Smooth muscle cell (in vitro differentiated cells): ENCODE measurements around the gene CLIC6. TPM values are rescaled to one million over a fixed set of nuclear protein-coding genes. Genes with fewer than 3 reads are reported as not detected.

ENCODE experiments used
- DNase-seq: peaks from one replicate; lab custom pipeline; 2025; ENCODE audit not compliant: unreplicated experiment; lab: John Stamatoyannopoulos, UW
- H2AFZ ChIP-seq: fragments of 200-600 bp; sonication (generic); 2 replicates; pipeline ENCODE4 v1.6.0; 2016; ENCODE audit warnings: antibody characterized with exemption, low read depth, mild to moderate bottlenecking
- H3F3A ChIP-seq: fragments of 200-600 bp; sonication (generic); 2 replicates; pipeline ENCODE4 v1.6.0; 2017; ENCODE audit warnings: antibody characterized with exemption, low read depth
- H3K27ac ChIP-seq: fragments of 200-600 bp; sonication (generic); 2 replicates; pipeline ENCODE4 v1.5.1; 2016; ENCODE audit warnings: low read depth, mild to moderate bottlenecking
- H3K27me3 ChIP-seq: fragments of 200-600 bp; sonication (generic); 2 replicates; pipeline ENCODE4 v1.6.1; 2016; ENCODE audit warnings: low read depth, mild to moderate bottlenecking
- H3K36me3 ChIP-seq: fragments of 200-600 bp; sonication (generic); 2 replicates; pipeline ENCODE4 v1.5.1; 2016; ENCODE audit warnings: low read depth
- H3K4me1 ChIP-seq: fragments of 200-600 bp; sonication (generic); 2 replicates; pipeline ENCODE4 v1.5.1; 2016; ENCODE audit warnings: low read depth
- H3K4me2 ChIP-seq: fragments of 200-600 bp; sonication (generic); 2 replicates; pipeline ENCODE4 v1.6.0; 2016; ENCODE audit warnings: mild to moderate bottlenecking
- H3K4me3 ChIP-seq: fragments of 200-600 bp; sonication (generic); 2 replicates; pipeline ENCODE4 v1.5.1; 2016; ENCODE audit warnings: mild to moderate bottlenecking
- H3K79me2 ChIP-seq: fragments of 200-600 bp; sonication (generic); 2 replicates; pipeline ENCODE4 v1.6.0; 2016; ENCODE audit warnings: low read depth, mild to moderate bottlenecking
- H3K9ac ChIP-seq: fragments of 200-600 bp; sonication (generic); 2 replicates; pipeline ENCODE4 v1.6.0; 2016; ENCODE audit warnings: low read depth
- H3K9me3 ChIP-seq: fragments of 200-600 bp; sonication (generic); replicated peaks from 2 replicates; pipeline ENCODE4 v1.5.1; 2016; ENCODE audit warnings: low read depth
- H4K20me1 ChIP-seq: fragments of 200-600 bp; sonication (generic); 2 replicates; pipeline ENCODE4 v1.6.0; 2016; ENCODE audit warnings: low read depth
- WGBS: methylation state at CpG from one replicate; pipeline ENCODE4 v1.1.7; 2016; ENCODE audit warnings: low lambda C conversion rate; 5-methylcytosine and 5-hydroxymethylcytosine counted together
- polyA plus RNA-seq: library from polyadenylated mRNA; unstranded; fragments of >200 nt; fragmentation: Nextera tagmentation; extraction: Ambion mirVana; gene quantifications from 2 replicates; pipeline ENCODE4 v1.2.1, GENCODE V29; 2016
- total RNA-seq: library from RNA; depleted of rRNA; stranded (reverse); fragments of >200 nt; gene quantifications from 2 replicates; pipeline ENCODE4 v1.2.3, GENCODE V29; 2014
- TF ChIP-seq, protein P1 (sequence below): fragments of 200-600 bp; sonication (generic); IDR thresholded peaks from 2 replicates; pipeline ENCODE4 v1.5.1; 2017; ENCODE audit warnings: borderline replicate concordance, mild to moderate bottlenecking, antibody characterized with exemption; ENCODE audit not compliant: insufficient read depth, poor library complexity, severe bottlenecking

CLIC6 gene
- total and polyA plus RNA-seq, 2 experiments from 2014 or later, result 0.22 TPM; not detected in 1

DNA sequence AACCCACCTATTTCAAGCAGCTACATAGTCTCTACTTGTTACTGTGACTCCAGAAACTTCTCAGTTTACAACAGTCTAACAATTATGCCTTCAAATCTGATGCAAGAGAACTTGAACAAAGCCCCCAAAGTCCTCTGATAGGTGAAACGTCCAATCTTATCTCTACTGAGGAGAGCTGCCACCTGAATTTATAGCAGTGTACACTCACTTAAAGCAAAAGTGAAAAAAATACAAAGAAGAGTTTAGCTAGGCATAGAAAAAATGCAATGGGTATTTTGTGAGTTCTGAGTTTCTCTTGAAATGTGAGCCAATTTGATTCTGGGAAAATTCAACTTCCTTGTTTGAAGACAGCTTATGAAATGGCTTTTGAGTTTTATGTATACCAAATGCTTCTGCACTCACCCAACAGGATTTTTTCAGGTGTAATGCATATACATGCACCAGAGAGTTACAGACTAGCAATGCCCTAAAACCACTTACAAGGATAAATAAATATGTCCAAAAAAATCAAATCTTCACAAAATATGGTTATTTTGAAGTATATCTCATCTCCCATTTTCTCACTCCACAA is 17.8 kb upstream of the CLIC6 start:
- Histone ChIP-seq H3K4me1 (no peaks in the 10 kb centered on the region), H4K20me1 (no peaks in the 10 kb centered on the region), H3K4me2 (no peak overlapping the region), H3K79me2 (no peaks in the 10 kb centered on the region), H3K9me3 (no peaks in the 10 kb centered on the region), H3F3A (no peaks in the 10 kb centered on the region), H3K9ac (no peak overlapping the region), H2AFZ (no peak overlapping the region), H3K36me3 (no peaks in the 10 kb centered on the region), H3K27ac (no peak overlapping the region), H3K4me3 (no peak overlapping the region), H3K27me3 (peaks cover 25% of the 10 kb centered on the region)
- TF ChIP-seq, protein P1, sequence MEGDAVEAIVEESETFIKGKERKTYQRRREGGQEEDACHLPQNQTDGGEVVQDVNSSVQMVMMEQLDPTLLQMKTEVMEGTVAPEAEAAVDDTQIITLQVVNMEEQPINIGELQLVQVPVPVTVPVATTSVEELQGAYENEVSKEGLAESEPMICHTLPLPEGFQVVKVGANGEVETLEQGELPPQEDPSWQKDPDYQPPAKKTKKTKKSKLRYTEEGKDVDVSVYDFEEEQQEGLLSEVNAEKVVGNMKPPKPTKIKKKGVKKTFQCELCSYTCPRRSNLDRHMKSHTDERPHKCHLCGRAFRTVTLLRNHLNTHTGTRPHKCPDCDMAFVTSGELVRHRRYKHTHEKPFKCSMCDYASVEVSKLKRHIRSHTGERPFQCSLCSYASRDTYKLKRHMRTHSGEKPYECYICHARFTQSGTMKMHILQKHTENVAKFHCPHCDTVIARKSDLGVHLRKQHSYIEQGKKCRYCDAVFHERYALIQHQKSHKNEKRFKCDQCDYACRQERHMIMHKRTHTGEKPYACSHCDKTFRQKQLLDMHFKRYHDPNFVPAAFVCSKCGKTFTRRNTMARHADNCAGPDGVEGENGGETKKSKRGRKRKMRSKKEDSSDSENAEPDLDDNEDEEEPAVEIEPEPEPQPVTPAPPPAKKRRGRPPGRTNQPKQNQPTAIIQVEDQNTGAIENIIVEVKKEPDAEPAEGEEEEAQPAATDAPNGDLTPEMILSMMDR, result no peak
- 47% methylated on average over 1 of the region's 1 CpG for WGBS
- no peak for DNase-seq

DNA sequence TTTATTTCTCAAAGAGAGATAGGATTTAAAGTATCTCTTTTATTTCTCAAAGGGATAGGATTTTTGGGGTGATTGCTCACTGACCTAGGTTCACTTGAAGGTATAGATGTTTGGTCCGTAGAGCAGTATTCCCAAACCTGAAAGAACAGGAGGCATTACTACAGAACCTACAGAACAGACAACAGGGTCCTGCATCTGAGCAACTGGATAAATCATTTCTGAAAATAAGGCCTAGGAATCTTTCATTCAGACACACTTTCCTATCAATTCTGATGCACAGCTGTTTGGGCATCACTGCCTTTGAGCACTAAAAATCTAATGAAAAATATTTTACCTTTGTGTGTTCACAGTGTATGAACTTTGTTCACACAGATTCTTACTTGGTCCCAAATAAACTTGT is 17.2 kb upstream of the CLIC6 start:
- no peak overlapping the region for H3K4me2 ChIP-seq
- H2AFZ ChIP-seq, result no peak overlapping the region
- peaks cover 32% of the 10 kb centered on the region for H3K27me3 ChIP-seq
- H3K27ac ChIP-seq, result no peak overlapping the region
- H3F3A ChIP-seq, result no peaks in the 10 kb centered on the region
- 76% methylated on average over 1 of the region's 1 CpG for WGBS
- H4K20me1 ChIP-seq, result no peaks in the 10 kb centered on the region
- no peaks in the 10 kb centered on the region for H3K36me3 ChIP-seq
- H3K9ac ChIP-seq, result no peak overlapping the region
- no peaks in the 10 kb centered on the region for H3K4me1 ChIP-seq
- no peak for DNase-seq
- no peaks in the 10 kb centered on the region for H3K79me2 ChIP-seq
- H3K4me3 ChIP-seq, result no peak overlapping the region
- TF ChIP-seq, protein P1, result no peak
- H3K9me3 ChIP-seq, result no peaks in the 10 kb centered on the region

DNA sequence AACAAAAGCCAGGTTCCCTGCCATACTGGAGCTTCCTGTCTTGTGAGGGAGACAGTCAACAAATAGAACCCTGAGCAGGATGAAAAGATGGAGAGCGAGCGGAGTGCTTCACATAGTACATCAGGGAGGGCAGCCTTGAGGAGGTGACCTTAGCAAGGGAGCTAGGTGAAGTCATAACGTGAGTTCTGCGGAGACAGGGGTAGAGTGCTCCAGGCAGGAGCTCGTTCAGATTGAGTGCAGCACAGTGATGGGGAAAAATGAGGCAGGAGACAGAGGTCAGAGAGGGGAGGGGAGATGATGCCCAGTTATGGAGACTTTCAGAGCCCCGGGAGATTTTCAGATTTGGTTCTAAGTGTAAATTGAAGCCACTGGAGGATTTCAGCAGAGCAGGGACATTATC is 15.3 kb upstream of the CLIC6 start:
- H2AFZ ChIP-seq, result no peak overlapping the region
- H4K20me1 ChIP-seq, result no peaks in the 10 kb centered on the region
- no peaks in the 10 kb centered on the region for H3K79me2 ChIP-seq
- no peak for DNase-seq
- no peaks in the 10 kb centered on the region for H3F3A ChIP-seq
- no peaks in the 10 kb centered on the region for H3K9me3 ChIP-seq
- no peak overlapping the region for H3K9ac ChIP-seq
- H3K4me1 ChIP-seq, result no peaks in the 10 kb centered on the region
- H3K36me3 ChIP-seq, result no peaks in the 10 kb centered on the region
- H3K4me2 ChIP-seq, result no peak overlapping the region
- TF ChIP-seq, protein P1, result no peak
- no peak overlapping the region for H3K4me3 ChIP-seq
- peaks cover 36% of the 10 kb centered on the region for H3K27me3 ChIP-seq
- 92% methylated on average over 6 of the region's 6 CpGs for WGBS
- no peak overlapping the region for H3K27ac ChIP-seq

DNA sequence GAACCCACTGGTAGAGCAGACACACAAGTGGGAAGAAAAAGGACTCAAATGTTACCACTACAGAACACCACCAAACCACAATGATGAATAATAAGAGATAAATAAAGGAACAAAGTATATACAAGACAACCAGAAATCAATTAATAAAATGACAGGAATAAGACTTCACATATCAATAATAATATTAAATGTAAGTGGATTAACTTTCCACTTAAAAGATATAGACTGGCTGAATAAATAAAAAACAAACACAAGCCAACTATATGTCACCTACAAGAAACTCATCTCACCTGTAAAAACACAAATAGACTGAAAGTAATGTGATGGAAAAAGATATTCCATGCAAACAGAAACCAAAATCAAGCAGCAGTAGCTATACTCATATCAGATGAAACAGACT is 6.9 kb upstream of the CLIC6 start:
- no peak for DNase-seq
- Histone ChIP-seq H3K27me3 (peaks cover 55% of the 10 kb centered on the region), H3K4me1 (no peaks in the 10 kb centered on the region), H3K27ac (no peak overlapping the region), H4K20me1 (no peaks in the 10 kb centered on the region), H3K9me3 (peaks cover 12% of the 10 kb centered on the region), H3K4me2 (no peak overlapping the region), H2AFZ (no peak overlapping the region), H3F3A (no peaks in the 10 kb centered on the region), H3K36me3 (no peaks in the 10 kb centered on the region), H3K4me3 (no peak overlapping the region), H3K9ac (no peak overlapping the region), H3K79me2 (no peaks in the 10 kb centered on the region)
- TF ChIP-seq, protein P1, result no peak
